ENCODE measurements around the gene QSOX1. TPM values are rescaled to one million over a fixed set of nuclear protein-coding genes. Genes with fewer than 3 reads are reported as not detected.
A peak's percentile ranks its signal among the peaks of the same experiment; 100 is the strongest.

QSOX1 gene
- total and polyA plus RNA-seq, 7 experiments from 2014 or later: 9.3 to 55.6 (median 23.6) TPM

DNA sequence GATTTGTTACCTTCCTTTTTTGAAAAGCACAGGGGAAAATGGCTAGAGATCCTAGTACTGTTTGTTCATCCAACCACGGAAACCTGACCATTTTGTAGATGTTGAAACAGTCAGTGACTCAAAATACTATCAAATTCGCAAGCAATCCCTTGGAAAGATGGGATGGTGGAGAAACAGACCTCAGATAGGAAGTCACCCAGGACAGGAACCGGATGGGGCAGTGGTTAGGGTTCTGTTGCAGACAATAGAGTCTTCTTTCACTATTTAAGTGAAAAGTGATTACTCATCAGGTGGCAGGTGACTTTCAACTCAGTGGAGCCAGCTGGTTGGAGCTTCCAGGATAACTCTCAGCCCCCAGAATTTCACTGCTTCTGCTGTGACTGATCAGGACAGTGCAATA, 92.4 kb downstream of the QSOX1 start:
- intact Hi-C loops (cut with micrococcal nuclease): no loop called here
- no peak overlapping the region for H3K27ac ChIP-seq (ENCODE audit: low read depth, low read length)
- ChIA-PET CTCF (interaction anchor here (0.5 to 1.1 kb wide), 2 partner anchors 231 to 707 kb away, joined by 3 to 8 read pairs; no protein-coding TSS in a partner anchor), POLR2A (no interaction called here)
- H3K27me3 Mint-ChIP-seq: peaks cover 16 to 65% (median 44%) of the 10 kb centered on the region in 5 donors
- H3K4me3 Mint-ChIP-seq: no peak overlapping the region
- no peaks in the 10 kb centered on the region for H3K36me3 Mint-ChIP-seq
- no peak overlapping the region for H3K27ac Mint-ChIP-seq
- H3K9me3 ChIP-seq (ENCODE audit: control insufficient read depth in 2 of 3, low read length in 3 of 3): no peaks in the 10 kb centered on the region
- no peak overlapping the region for H3K4me3 ChIP-seq (ENCODE audit: low read length)
- H3K4me1 Mint-ChIP-seq: peaks cover 0 to 4% (median 0%) of the 10 kb centered on the region in 7 donors
- H3K4me1 ChIP-seq (ENCODE audit: control insufficient read depth in 2 of 2, insufficient read depth in 2 of 2, low read length in 2 of 2): no peaks in the 10 kb centered on the region
- ATAC-seq (no peak), DNase-seq (no peak)
- no peaks in the 10 kb centered on the region for H3K27me3 ChIP-seq (ENCODE audit: control insufficient read depth in 2 of 2, insufficient read depth in 2 of 2, low read length in 2 of 2)
- no peaks in the 10 kb centered on the region for H3K36me3 ChIP-seq (ENCODE audit: control insufficient read depth in 2 of 3, insufficient read depth in 3 of 3, low read length in 3 of 3)
- H3K9me3 Mint-ChIP-seq: no peaks in the 10 kb centered on the region

- ATAC-seq: no peak
- no peaks in the 10 kb centered on the region for H3K9me3 Mint-ChIP-seq
- ChIA-PET CTCF (interaction anchor here (0.5 to 1.1 kb wide), 2 partner anchors 230 to 707 kb away, joined by 3 to 8 read pairs; no protein-coding TSS in a partner anchor), POLR2A (no interaction called here)
- H3K27me3 Mint-ChIP-seq: peaks cover 12 to 65% (median 42%) of the 10 kb centered on the region in 5 donors
- no peak overlapping the region for H3K27ac Mint-ChIP-seq
- H3K4me3 Mint-ChIP-seq: no peak overlapping the region
- H3K36me3 Mint-ChIP-seq: no peaks in the 10 kb centered on the region
- H3K4me1 ChIP-seq (ENCODE audit: control insufficient read depth in 2 of 2, insufficient read depth in 2 of 2, low read length in 2 of 2): no peaks in the 10 kb centered on the region
- peaks cover 0 to 2% of the 10 kb centered on the region in 2 donors for H3K27me3 ChIP-seq (ENCODE audit: control insufficient read depth in 2 of 2, insufficient read depth in 2 of 2, low read length in 2 of 2)
- H3K9me3 ChIP-seq (ENCODE audit: control insufficient read depth in 2 of 3, low read length in 3 of 3): no peaks in the 10 kb centered on the region
- no peak overlapping the region for H3K4me3 ChIP-seq (ENCODE audit: low read length)
- no peaks in the 10 kb centered on the region for H3K36me3 ChIP-seq (ENCODE audit: control insufficient read depth in 2 of 3, insufficient read depth in 3 of 3, low read length in 3 of 3)
- H3K27ac ChIP-seq (ENCODE audit: low read depth, low read length): no peak overlapping the region
- H3K4me1 Mint-ChIP-seq: peaks cover 0 to 4% (median 0%) of the 10 kb centered on the region in 7 donors
- DNase-seq: no peak
- intact Hi-C loops (cut with micrococcal nuclease): no loop called here
These were observed 92.9 kb downstream of the QSOX1 start for GRCh38 chr1:180247580-180247979.

GRCh38 chr1:180248176-180248575, 93.5 kb downstream of the QSOX1 start:
- no peaks in the 10 kb centered on the region for H3K36me3 ChIP-seq (ENCODE audit: control insufficient read depth in 2 of 3, insufficient read depth in 3 of 3, low read length in 3 of 3)
- H3K27me3 ChIP-seq (ENCODE audit: control insufficient read depth in 2 of 2, insufficient read depth in 2 of 2, low read length in 2 of 2): peaks cover 0 to 6% of the 10 kb centered on the region in 2 donors
- POLR2A ChIA-PET: no interaction called here
- Mint-ChIP-seq H3K9me3 (no peaks in the 10 kb centered on the region), H3K36me3 (no peaks in the 10 kb centered on the region), H3K4me1 (peaks cover 0 to 4% (median 0%) of the 10 kb centered on the region in 7 donors), H3K27ac (no peak overlapping the region), H3K27me3 (peaks cover 6 to 66% (median 42%) of the 10 kb centered on the region in 5 donors), H3K4me3 (no peak overlapping the region)
- H3K4me3 ChIP-seq (ENCODE audit: low read length): no peak overlapping the region
- no peaks in the 10 kb centered on the region for H3K9me3 ChIP-seq (ENCODE audit: control insufficient read depth in 2 of 3, low read length in 3 of 3)
- no peak for ATAC-seq
- DNase-seq: no peak
- CTCF ChIA-PET: no interaction called here
- intact Hi-C loops (cut with micrococcal nuclease): no loop called here
- H3K4me1 ChIP-seq (ENCODE audit: control insufficient read depth in 2 of 2, insufficient read depth in 2 of 2, low read length in 2 of 2): no peaks in the 10 kb centered on the region
- H3K27ac ChIP-seq (ENCODE audit: low read depth, low read length): no peak overlapping the region

DNA sequence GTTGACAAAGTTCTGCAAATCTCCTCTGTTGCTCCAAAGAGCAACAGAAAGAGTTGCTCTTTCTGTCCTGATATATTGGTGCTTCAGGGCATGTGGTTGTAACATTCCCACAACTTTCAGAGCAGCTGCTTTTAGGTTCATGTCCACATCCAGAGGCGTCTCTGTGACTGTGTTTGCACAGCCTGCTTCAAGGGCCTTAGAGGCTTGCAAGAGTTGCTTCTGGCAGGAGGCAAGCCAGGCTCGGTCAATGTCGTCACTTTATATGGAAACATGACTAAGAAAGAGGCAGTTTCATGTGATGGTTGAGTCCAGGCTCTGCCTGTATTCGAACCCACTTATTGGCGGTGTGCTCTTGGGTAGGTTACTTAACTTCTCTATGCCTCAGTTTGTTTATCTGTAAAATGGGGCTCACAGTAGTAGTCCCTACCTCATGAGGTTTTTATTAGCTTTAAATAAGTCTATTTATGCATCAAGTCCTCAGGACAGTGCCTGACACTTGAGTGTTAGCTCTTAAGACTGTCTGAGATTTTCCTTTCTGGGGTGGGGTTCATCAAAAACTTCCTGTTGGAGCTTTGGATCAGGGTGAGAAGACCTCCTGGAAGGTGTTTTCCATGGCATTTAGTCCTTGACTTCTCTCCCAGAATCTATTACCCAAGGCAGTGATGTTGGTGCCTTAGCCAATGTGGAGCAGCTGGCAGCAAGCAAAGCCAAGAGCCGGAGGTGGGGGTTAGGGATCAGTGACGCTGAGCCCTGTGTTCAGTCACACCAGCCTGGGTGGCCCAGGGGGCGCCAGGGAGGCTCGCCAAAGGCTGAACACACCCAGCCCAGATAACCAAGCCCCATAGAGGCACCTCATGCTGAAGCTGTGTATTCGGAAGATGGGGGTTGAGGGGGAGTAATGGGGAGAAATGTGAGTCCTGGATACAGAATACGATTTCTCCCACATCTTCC, 94.3 kb downstream of the QSOX1 start:
- DNase-seq (no peak), ATAC-seq (no peak)
- H3K27me3 Mint-ChIP-seq: peaks cover 6 to 64% (median 45%) of the 10 kb centered on the region in 5 donors
- no peak overlapping the region for H3K4me3 Mint-ChIP-seq
- ChIA-PET POLR2A (no interaction called here), CTCF (interaction anchor here (1.1 kb wide), 1 partner anchor 229 kb away, joined by 3 read pairs; no protein-coding TSS in a partner anchor)
- Histone ChIP-seq H3K4me3 (ENCODE audit: low read length) (no peak overlapping the region), H3K36me3 (ENCODE audit: control insufficient read depth in 2 of 3, insufficient read depth in 3 of 3, low read length in 3 of 3) (no peaks in the 10 kb centered on the region), H3K4me1 (ENCODE audit: control insufficient read depth in 2 of 2, insufficient read depth in 2 of 2, low read length in 2 of 2) (no peaks in the 10 kb centered on the region), H3K27ac (ENCODE audit: low read depth, low read length) (no peak overlapping the region), H3K9me3 (ENCODE audit: control insufficient read depth in 2 of 3, low read length in 3 of 3) (no peaks in the 10 kb centered on the region), H3K27me3 (ENCODE audit: control insufficient read depth in 2 of 2, insufficient read depth in 2 of 2, low read length in 2 of 2) (peaks cover 0 to 6% of the 10 kb centered on the region in 2 donors)
- H3K27ac Mint-ChIP-seq: no peak overlapping the region
- intact Hi-C loops (cut with micrococcal nuclease): no loop called here
- H3K36me3 Mint-ChIP-seq: no peaks in the 10 kb centered on the region
- no peaks in the 10 kb centered on the region for H3K9me3 Mint-ChIP-seq
- H3K4me1 Mint-ChIP-seq: peaks cover 0 to 4% (median 0%) of the 10 kb centered on the region in 7 donors

DNA sequence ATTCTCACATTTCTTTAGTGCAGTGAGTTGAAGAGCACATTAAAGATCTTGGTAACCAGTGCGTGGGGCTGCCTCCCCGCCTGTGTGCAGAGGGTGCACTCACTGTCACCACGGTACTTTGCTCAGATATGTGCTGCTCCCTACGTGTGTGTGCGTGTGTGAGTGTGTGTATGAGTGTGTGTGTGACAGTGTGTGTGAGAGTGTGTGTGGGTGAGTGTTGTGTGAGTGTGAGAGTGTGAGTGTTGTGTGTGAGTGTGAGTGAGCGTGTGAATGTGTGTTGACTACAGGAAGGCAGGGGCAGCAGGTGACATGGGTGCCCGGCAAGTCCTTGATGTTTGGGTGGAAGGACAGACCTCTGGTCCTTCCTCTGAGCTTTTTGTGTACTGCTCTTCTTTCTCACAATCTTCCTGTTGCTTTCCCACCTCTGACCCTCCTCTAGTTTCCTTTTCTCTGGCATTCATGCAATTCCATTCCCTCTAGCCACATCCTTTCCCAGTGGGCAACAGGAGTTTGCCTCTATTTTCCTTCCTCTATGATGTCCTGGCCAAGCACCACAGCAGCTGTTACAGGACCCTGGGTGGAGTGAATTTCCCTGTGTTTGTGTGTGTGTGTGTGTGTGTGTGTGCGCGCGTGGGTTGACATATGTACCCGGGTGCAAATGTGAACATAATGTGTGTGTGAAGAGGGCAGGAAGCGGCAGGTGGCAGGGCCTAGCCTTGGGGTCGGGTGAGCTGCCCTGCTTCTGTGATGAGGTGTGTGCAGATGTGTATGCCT, 95.2 kb downstream of the QSOX1 start:
- no peak overlapping the region for H3K4me3 ChIP-seq (ENCODE audit: low read length)
- Mint-ChIP-seq H3K4me3 (no peak overlapping the region), H3K9me3 (no peaks in the 10 kb centered on the region), H3K4me1 (peaks cover 0 to 4% (median 0%) of the 10 kb centered on the region in 7 donors), H3K27ac (peak overlapping the region in 1 of 9 donors; percentile 66), H3K27me3 (peaks cover 2 to 58% (median 44%) of the 10 kb centered on the region in 5 donors), H3K36me3 (no peaks in the 10 kb centered on the region)
- POLR2A ChIA-PET: no interaction called here
- DNase-seq (no peak), ATAC-seq (no peak)
- no peak overlapping the region for H3K27ac ChIP-seq (ENCODE audit: low read depth, low read length)
- intact Hi-C loops (cut with micrococcal nuclease): no loop called here
- H3K27me3 ChIP-seq (ENCODE audit: control insufficient read depth in 2 of 2, insufficient read depth in 2 of 2, low read length in 2 of 2): peaks cover 0 to 6% of the 10 kb centered on the region in 2 donors
- H3K9me3 ChIP-seq (ENCODE audit: control insufficient read depth in 2 of 3, low read length in 3 of 3): no peaks in the 10 kb centered on the region
- no peaks in the 10 kb centered on the region for H3K36me3 ChIP-seq (ENCODE audit: control insufficient read depth in 2 of 3, insufficient read depth in 3 of 3, low read length in 3 of 3)
- H3K4me1 ChIP-seq (ENCODE audit: control insufficient read depth in 2 of 2, insufficient read depth in 2 of 2, low read length in 2 of 2): no peaks in the 10 kb centered on the region
- CTCF ChIA-PET: interaction anchor here (1.1 kb wide), 1 partner anchor 228 kb away, joined by 3 read pairs; no protein-coding TSS in a partner anchor

- peaks cover 0 to 4% (median 0%) of the 10 kb centered on the region in 7 donors for H3K4me1 Mint-ChIP-seq
- DNase-seq (no peak), ATAC-seq (no peak)
- H3K36me3 Mint-ChIP-seq: no peaks in the 10 kb centered on the region
- peaks cover 2 to 55% (median 41%) of the 10 kb centered on the region in 5 donors for H3K27me3 Mint-ChIP-seq
- POLR2A ChIA-PET: no interaction called here
- intact Hi-C loops (cut with micrococcal nuclease): no loop called here
- H3K9me3 Mint-ChIP-seq: no peaks in the 10 kb centered on the region
- Histone ChIP-seq H3K9me3 (ENCODE audit: control insufficient read depth in 2 of 3, low read length in 3 of 3) (no peaks in the 10 kb centered on the region), H3K4me3 (ENCODE audit: low read length) (no peak overlapping the region), H3K4me1 (ENCODE audit: control insufficient read depth in 2 of 2, insufficient read depth in 2 of 2, low read length in 2 of 2) (no peaks in the 10 kb centered on the region), H3K36me3 (ENCODE audit: control insufficient read depth in 2 of 3, insufficient read depth in 3 of 3, low read length in 3 of 3) (no peaks in the 10 kb centered on the region), H3K27ac (ENCODE audit: low read depth, low read length) (no peak overlapping the region), H3K27me3 (ENCODE audit: control insufficient read depth in 2 of 2, insufficient read depth in 2 of 2, low read length in 2 of 2) (peaks cover 0 to 6% of the 10 kb centered on the region in 2 donors)
- H3K27ac Mint-ChIP-seq: no peak overlapping the region
- CTCF ChIA-PET: no interaction called here
- no peak overlapping the region for H3K4me3 Mint-ChIP-seq
These were observed 95.8 kb downstream of the QSOX1 start for GRCh38 chr1:180250499-180250770.

Measured in naive thymus-derived CD4-positive, alpha-beta T cell (primary cell).